GM12872 (cell line): ENCODE measurements around the gene ADAM11.

Source experiments
- TF ChIP-seq, protein P1 (sequence below): IDR thresholded peaks from 3 replicates; pipeline ENCODE4 v1.5.1; 2011; ENCODE audit warnings: low read depth, mild to moderate bottlenecking, low read length, moderate library complexity; ENCODE audit not compliant: insufficient read depth

The ADAM11 gene

DNA sequence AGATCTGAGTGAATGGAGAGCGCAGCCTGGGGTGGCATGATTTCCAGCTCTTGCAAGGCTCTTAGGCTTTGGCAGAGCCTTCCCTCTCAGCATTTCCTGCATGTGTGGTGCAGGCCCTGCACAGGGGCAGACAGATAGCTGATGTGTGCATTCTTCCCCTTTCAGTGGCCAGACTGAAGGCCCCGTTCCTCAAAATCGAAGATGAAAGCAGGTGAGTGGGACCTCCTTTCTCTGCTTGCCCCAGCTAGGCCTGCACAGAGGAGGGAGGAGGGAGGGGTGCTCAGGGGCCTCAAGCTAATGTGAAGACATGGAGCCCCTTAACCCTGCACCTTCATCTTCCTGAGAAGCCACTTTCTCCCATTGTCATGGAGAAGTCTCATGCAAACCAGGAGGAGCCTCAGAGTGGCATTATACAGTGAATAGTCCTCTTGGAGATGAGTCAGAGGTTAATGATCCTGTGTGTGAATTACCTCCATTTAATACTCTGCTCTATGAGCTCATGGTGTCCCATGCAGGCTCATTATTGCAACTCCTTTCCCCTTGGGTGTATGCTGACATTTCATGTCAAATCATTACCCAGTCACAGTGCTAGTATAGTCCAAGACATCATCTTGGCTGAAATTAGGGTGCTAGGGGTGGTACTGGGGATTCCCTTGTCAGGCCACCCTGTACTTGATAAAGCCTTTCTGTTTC, 20.4 kb upstream of the ADAM11 start:
- TF ChIP-seq, protein P1, sequence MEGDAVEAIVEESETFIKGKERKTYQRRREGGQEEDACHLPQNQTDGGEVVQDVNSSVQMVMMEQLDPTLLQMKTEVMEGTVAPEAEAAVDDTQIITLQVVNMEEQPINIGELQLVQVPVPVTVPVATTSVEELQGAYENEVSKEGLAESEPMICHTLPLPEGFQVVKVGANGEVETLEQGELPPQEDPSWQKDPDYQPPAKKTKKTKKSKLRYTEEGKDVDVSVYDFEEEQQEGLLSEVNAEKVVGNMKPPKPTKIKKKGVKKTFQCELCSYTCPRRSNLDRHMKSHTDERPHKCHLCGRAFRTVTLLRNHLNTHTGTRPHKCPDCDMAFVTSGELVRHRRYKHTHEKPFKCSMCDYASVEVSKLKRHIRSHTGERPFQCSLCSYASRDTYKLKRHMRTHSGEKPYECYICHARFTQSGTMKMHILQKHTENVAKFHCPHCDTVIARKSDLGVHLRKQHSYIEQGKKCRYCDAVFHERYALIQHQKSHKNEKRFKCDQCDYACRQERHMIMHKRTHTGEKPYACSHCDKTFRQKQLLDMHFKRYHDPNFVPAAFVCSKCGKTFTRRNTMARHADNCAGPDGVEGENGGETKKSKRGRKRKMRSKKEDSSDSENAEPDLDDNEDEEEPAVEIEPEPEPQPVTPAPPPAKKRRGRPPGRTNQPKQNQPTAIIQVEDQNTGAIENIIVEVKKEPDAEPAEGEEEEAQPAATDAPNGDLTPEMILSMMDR = no peak

DNA sequence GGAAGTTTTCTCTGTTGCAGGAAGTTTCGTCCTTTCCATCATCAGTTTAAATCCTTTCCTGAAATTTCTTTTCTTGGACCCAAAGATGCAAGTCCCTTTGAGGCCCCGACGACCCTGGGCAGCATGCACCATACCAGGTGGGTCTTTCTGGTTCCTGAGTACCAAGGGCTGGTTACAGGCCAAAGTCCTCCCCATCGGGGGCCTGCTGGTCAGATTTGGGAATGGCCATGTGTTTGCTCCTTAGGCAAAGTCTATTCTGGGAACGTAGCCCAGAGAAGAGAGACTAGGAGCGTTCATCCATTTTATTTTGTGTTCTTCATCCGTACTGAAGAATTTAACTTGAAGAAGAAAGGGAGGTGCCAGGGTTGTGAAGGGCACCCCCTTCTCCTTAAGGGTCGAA, 17.5 kb upstream of the ADAM11 start:
- TF ChIP-seq, protein P1 = no peak

DNA sequence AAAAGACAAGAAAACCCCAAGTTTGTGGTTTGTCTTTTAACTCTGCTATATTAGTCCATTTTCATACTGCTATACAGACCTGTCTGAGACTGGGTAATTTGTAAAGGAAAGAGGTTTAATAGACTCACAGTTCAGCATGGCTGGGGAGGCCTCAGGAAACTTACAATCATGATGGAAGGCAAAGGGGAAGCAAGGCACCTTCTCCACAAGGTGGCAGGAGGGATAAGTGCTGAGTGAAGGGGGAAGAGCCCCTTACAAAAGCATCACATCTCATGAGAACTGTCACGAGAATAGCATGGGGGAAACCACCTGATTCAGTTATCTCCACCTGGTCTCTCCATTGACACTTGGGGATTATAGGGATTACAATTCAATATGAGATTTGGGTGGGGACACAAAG, 13.5 kb upstream of the ADAM11 start:
- TF ChIP-seq, protein P1 = no peak

DNA sequence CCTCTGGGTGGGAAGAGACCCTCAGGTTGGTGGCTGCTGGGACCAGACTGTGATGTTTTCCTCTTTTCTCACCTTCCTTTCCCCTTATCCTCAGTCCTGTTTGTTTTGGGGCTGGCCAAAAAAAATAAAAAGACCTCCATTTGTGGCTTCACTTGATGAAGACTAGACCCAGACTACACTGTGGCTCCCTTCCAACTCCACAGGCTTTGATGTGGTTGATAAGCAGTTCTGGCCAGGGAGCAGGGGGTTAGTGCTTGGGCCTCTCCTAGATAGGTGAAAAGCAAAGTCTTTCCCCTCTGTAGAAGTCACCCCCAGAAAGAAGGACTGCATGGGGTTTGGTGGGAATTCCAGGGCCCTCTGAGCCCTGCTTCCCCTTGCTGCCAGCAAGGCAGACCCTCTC, 11.2 kb upstream of the ADAM11 start:
- TF ChIP-seq, protein P1 = no peak

DNA sequence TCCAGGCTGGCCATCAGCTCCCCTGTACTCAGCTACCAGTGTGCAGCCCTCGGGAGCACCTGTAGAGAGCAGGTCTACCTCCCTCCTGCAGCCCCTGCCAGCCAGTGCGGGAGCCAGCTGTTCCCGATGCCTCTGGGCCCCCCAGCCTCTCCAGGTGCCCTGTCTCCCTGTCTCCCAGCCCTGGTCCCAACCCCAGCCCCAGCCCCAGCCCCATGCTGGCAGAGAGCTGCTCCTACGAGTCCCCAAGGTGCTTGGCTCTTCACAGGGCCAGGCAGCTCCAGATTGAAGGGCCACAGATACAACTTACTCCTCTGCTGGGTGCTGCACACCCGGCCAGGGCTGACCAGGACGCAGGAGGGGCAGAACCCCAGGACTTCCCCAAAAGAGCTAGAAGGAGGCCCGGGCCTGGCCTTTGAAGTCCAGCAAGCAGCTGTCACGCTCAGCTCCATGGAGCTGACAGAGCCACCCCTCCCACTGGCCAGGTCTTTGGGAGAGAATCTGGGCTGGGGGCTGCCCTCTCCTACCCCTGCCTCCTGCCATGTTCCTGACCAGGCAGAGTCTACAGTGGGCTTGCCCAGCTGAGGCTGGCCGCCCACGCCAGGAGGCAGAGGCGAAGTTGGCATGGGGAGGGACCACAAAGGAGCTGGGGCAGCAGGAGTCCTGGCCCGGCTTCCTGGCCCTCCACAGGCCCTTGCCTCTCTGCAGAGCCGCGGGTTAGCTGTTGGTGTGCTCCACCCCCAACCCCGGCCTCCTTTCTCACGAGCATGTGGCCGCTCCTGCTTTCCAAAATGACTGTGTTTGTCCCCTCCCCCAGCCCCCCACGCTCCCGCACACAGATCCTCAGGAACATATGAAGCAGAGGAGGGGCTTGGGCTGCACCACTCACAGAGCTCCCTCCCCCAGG, 9.5 kb upstream of the ADAM11 start:
- TF ChIP-seq, protein P1 = no peak

DNA sequence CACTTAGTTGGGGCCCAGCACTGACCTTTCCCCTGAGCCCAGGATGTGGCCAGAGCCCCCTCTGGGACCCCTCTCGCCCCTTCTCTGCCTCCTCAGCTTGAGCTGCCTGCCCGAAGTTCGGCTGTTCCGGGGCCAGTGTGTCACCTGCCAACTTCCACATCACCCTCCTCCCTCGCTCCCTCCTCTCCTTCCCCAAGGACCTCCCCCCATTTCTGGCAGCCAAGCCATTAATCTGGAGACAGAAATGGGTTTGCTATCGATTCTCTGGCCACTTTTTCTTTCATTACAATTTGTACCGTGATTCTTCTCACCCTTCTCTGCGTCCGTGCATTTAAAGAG, 8.8 kb upstream of the ADAM11 start:
- TF ChIP-seq, protein P1 = no peak

DNA sequence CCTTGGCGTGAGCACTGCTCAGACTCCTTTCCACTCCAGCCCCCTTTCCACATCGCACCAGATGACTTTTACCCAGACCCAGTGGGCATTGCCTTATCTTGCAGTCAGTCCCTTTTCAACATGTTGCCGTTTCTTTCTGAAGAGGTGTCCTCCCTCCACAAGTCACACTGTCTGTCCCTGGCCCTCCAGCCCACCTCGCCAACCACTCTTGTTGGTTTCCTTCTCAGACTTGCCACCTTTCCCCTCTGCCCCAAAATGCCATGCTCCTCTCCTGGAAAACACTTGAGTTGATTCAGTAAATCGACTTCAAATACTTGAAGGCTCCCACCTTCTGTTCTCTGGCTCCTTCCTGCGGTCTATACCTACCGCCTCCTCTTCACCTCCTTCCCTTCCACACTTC, 7.5 kb upstream of the ADAM11 start:
- TF ChIP-seq, protein P1 = no peak
